Epithelial cell of proximal tubule (primary cell): Measurements from ENCODE around the gene LPCAT2. TPM values are rescaled to one million over a fixed set of nuclear protein-coding genes. Genes with fewer than 3 reads are reported as not detected.
A peak's percentile ranks its signal among the peaks of the same experiment; 100 is the strongest.

ENCODE experiments used
- DNase-seq: peaks from one replicate; pipeline ENCODE4 v3.0.0-alpha.2; 2011; ENCODE audit warnings: low read depth
- H3K4me3 ChIP-seq: 2 replicates; pipeline ENCODE4 v1.5.1; 2011; ENCODE audit warnings: low read depth, mild to moderate bottlenecking, low read length
- total RNA-seq: library from RNA; depleted of rRNA; stranded (reverse); fragments of >200 nt; gene quantifications from 2 replicates; pipeline ENCODE4 v1.2.3, GENCODE V29; 2015
- TF ChIP-seq, protein P1 (sequence below): conservative IDR thresholded peaks from 2 replicates; pipeline ENCODE4 v1.5.1; 2012; ENCODE audit warnings: low read depth, mild to moderate bottlenecking, low read length

The LPCAT2 gene
- total RNA-seq, 1 donor from 2014 or later: 3.7 TPM

DNA sequence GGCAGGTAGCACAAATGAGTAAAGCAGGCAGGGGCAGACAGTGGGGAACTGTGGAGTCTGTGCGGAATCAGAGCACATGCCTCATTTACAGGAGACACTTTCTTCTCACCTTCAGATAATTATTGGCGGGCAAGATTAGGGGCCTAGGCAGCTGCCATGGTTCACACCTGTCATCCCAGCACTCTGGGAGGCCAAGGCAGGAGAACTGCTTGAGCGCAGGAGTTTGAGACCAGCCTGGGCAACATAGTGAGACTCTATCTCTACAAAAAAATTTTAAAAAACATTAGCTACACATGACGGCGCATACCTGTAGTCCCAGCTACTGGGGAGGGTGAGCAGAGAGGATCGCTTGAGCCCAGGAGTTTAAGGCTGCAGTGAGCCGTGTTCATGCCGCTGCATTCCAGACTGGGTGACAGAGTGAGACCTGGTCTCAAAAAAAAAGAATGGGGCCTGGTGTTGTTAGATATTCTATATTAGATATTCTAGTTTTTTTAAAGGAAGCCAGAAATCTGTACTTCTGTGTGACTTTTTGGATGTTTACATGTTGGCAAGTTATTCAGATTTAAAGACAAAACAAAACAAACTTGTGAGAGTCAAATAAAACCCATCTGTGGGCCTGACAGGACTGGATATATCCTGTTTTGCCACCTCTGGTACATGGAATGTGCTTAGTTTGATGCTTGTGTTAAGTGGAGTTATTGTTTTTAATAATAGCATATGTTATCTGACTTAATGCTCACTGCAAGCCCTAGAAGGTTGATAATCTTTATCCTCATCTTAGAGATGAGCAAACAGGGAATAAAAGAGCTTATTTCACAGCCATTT lies 4.9 kb upstream of the LPCAT2 start:
- no peak overlapping the region for H3K4me3 ChIP-seq
- TF ChIP-seq, protein P1, sequence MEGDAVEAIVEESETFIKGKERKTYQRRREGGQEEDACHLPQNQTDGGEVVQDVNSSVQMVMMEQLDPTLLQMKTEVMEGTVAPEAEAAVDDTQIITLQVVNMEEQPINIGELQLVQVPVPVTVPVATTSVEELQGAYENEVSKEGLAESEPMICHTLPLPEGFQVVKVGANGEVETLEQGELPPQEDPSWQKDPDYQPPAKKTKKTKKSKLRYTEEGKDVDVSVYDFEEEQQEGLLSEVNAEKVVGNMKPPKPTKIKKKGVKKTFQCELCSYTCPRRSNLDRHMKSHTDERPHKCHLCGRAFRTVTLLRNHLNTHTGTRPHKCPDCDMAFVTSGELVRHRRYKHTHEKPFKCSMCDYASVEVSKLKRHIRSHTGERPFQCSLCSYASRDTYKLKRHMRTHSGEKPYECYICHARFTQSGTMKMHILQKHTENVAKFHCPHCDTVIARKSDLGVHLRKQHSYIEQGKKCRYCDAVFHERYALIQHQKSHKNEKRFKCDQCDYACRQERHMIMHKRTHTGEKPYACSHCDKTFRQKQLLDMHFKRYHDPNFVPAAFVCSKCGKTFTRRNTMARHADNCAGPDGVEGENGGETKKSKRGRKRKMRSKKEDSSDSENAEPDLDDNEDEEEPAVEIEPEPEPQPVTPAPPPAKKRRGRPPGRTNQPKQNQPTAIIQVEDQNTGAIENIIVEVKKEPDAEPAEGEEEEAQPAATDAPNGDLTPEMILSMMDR: no peak
- DNase-seq: no peak

DNA sequence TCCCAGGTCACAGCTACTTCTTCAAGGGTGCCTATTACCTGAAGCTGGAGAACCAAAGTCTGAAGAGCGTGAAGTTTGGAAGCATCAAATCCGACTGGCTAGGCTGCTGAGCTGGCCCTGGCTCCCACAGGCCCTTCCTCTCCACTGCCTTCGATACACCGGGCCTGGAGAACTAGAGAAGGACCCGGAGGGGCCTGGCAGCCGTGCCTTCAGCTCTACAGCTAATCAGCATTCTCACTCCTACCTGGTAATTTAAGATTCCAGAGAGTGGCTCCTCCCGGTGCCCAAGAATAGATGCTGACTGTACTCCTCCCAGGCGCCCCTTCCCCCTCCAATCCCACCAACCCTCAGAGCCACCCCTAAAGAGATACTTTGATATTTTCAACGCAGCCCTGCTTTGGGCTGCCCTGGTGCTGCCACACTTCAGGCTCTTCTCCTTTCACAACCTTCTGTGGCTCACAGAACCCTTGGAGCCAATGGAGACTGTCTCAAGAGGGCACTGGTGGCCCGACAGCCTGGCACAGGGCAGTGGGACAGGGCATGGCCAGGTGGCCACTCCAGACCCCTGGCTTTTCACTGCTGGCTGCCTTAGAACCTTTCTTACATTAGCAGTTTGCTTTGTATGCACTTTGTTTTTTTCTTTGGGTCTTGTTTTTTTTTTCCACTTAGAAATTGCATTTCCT lies 3.4 kb upstream of the LPCAT2 start:
- H3K4me3 ChIP-seq: no peak overlapping the region
- DNase-seq: no peak
- TF ChIP-seq, protein P1: no peak

DNA sequence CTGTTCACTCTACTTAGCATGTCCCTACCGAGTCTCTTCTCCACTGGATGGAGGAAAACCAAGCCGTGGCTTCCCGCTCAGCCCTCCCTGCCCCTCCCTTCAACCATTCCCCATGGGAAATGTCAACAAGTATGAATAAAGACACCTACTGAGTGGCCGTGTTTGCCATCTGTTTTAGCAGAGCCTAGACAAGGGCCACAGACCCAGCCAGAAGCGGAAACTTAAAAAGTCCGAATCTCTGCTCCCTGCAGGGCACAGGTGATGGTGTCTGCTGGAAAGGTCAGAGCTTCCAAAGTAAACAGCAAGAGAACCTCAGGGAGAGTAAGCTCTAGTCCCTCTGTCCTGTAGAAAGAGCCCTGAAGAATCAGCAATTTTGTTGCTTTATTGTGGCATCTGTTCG lies 2.8 kb upstream of the LPCAT2 start:
- DNase-seq: no peak
- no peak overlapping the region for H3K4me3 ChIP-seq
- TF ChIP-seq, protein P1: no peak

DNA sequence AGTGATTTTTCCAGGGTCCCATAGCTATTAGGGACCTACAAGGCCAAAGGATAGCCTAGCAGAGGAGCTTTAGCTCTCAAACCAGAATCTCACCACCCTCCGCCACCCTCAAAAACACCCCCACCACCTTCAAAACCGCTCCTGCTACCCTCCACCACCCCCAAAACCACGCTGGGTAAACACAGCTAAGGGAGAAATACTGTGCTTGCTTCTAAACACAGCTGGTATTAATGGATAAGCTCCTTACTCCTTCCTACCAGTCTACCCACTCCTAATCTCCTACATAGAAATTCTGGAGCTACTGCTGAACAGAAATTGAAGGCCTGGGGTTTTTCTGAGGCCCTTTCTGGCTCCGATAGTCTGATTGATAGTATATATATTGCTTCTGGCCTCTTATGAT lies 2.2 kb upstream of the LPCAT2 start:
- TF ChIP-seq, protein P1: no peak
- no peak overlapping the region for H3K4me3 ChIP-seq
- no peak for DNase-seq

DNA sequence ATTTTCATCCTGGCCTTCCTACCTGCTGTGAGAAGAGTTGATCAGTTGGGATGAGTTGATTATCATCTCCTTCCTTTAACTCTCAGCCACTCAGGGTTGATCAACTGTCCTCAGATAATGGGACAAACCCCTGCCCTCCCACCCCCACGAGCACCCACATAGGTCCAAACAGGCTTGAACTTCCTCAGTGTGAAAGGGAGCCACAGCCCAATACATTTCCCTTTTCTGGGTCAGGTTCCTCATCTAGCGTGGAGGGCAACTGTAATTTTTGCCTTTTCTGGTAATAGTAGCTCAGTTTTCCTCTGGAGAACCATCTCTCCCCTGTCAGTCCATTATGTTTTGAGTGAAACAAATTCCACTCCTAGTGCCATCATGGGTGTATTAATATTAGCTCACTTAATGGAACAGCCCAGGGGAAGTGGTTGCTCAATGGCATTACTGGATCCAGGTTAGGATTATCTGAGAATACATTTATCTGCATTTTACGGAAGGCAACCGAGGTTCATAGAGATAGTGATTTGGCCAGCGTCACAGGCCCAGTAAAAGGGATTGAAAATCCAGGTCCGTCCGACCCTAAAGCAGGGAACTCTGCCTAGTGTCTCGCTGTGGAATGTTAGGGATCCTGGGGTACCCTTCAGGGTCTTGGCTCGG lies 476 bp upstream of the LPCAT2 start:
- DNase-seq: no peak
- H3K4me3 ChIP-seq: peak overlapping the region; percentile 67
- TF ChIP-seq, protein P1: no peak

DNA sequence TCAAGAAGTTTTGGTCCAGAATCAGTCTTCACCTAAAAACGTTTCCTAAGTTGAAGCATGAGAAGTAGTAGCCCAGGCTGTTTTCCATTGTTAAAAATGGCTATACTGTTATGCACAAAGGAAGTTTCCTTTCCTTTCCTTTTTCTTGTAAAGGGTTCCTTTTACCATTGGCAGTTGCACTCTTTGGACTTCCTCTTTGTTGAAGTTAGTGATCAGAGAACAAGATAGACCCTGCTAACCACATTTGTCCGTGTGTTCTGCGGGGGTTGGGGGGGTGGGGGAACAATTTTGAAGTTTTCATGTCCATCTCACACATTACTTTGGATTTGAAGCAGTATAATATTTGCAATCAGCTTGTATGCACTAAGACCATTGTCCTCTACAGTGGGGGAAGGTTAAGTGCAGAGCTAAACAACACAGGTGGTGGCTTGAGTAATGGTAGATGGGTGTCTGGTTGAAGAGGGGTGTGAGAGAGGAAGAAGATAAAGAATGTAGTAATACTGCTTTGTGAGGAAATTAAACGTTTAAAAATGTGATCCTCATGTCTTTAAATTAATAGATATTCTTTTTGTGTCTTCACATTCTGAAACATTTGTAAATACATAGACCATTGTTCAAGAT lies 1.4 kb downstream of the LPCAT2 start:
- TF ChIP-seq, protein P1: no peak
- no peak for DNase-seq
- no peak overlapping the region for H3K4me3 ChIP-seq
